ENCODE results near the gene LVRN. TPM values are rescaled to one million over a fixed set of nuclear protein-coding genes. Genes with fewer than 3 reads are reported as not detected.

LVRN gene
- total and polyA plus RNA-seq, 2 of the 4 experiments (the other 2 are of a cell fraction) = 0.10 to 0.18 TPM

- Histone ChIP-seq H4K91ac (ENCODE audit: insufficient read depth, low read depth, low read length) (no peak overlapping the region), H3K56ac (ENCODE audit: extremely low read depth, insufficient read depth, low read length) (no peak overlapping the region), H3K27ac (ENCODE audit: insufficient read depth, low read length) (no peak overlapping the region), H3K18ac (ENCODE audit: low read depth, low read length) (no peak overlapping the region), H2BK20ac (ENCODE audit: low read depth, low read length) (no peak overlapping the region), H2AK9ac (replicated peaks; ENCODE audit: low read depth, low read length, poor library complexity) (no peak overlapping the region), H3K4me3 (ENCODE audit: insufficient read depth, low read depth, low read length) (no peak overlapping the region), H3K9me1 (ENCODE audit: insufficient read depth, low read length) (peaks cover 3% of the 10 kb centered on the region; the same call in 1 of the 2 replicates), H2BK5ac (ENCODE audit: low read depth, low read length, poor library complexity, severe bottlenecking) (no peak overlapping the region), H2AFZ (replicated peaks; ENCODE audit: low read length, poor library complexity) (no peak overlapping the region), H4K8ac (ENCODE audit: low read depth in 2 of 2, low read length in 2 of 2) (no peak overlapping the region), H3K14ac (replicated peaks; ENCODE audit: low read depth, low read length) (no peak overlapping the region), H3K79me1 (ENCODE audit: low read depth in 1 of 2, low read length in 2 of 2) (no peaks in the 10 kb centered on the region), H4K5ac (ENCODE audit: low read depth, low read length) (no peak overlapping the region), H3K4ac (ENCODE audit: low read depth, low read length) (no peak overlapping the region), H2BK120ac (ENCODE audit: low read depth, low read length) (no peak overlapping the region), H2BK15ac (ENCODE audit: low read depth, low read length) (no peak overlapping the region), H3K23ac (ENCODE audit: low read depth, low read length) (no peak overlapping the region), H3K27me3 (ENCODE audit: control insufficient read depth, insufficient read depth, low read length) (no peaks in the 10 kb centered on the region), H3K9me3 (ENCODE audit: control insufficient read depth, insufficient read depth, low read length) (no peaks in the 10 kb centered on the region), H3K36me3 (ENCODE audit: control insufficient read depth, insufficient read depth, low read length) (no peaks in the 10 kb centered on the region), H3K4me1 (ENCODE audit: control insufficient read depth, insufficient read depth, low read length) (peaks cover 1% of the 10 kb centered on the region; the same call in 1 of the 2 replicates), H3K9ac (ENCODE audit: low read depth, low read length) (no peak overlapping the region), H4K20me1 (ENCODE audit: insufficient read depth, low read length) (no peaks in the 10 kb centered on the region), H2AK5ac (ENCODE audit: low read depth, low read length) (no peak overlapping the region), H3K4me2 (ENCODE audit: low read depth, low read length) (no peak overlapping the region)
- dilution Hi-C loops (cut with HindIII; ENCODE audit: low sequenced_read_pairs, unreplicated experiment) = no loop called here
- intact Hi-C loops (cut with micrococcal nuclease) = no loop called here
- in situ Hi-C loops (cut with MboI; ENCODE audit: low sequenced_read_pairs) = no loop called here
- DNase-seq = no peak
- TF ChIP-seq USF2 (IDR thresholded peaks at IDR 0.05; ENCODE audit: low read depth, low read length) (no peak), RCOR1 (IDR thresholded peaks at IDR 0.05; ENCODE audit: insufficient replicate concordance, low read length) (no peak), MXI1 (IDR thresholded peaks at IDR 0.05; ENCODE audit: borderline replicate concordance, low read depth, low read length) (no peak), SMC3 (IDR thresholded peaks at IDR 0.05; ENCODE audit: low read depth, low read length) (no peak), POLR2A (IDR thresholded peaks at IDR 0.05; ENCODE audit: low read depth, low read length) (no peak), NFE2L2 (IDR thresholded peaks at IDR 0.05; ENCODE audit: low read depth, low read length) (no peak)
- ChIA-PET POLR2A (ENCODE audit: unreplicated experiment) (no interaction called here), CTCF (no interaction called here)
- no peak for ATAC-seq (ENCODE audit: low read depth)
- no TSS peak for BruUV-seq (replicated peaks)
Measured at GRCh38 chr5:116013936-116014335, 51.7 kb downstream of the LVRN start.
